ENCODE measurements around the gene DRC7. TPM values are rescaled to one million over a fixed set of nuclear protein-coding genes. Genes with fewer than 3 reads are reported as not detected.

The DRC7 gene
- total RNA-seq, 1 donor from 2014 or later, result not detected

- H3K4me1 Mint-ChIP-seq, result no peaks in the 10 kb centered on the region
- no peaks in the 10 kb centered on the region for H3K36me3 Mint-ChIP-seq (ENCODE audit: low read depth)
- no peak overlapping the region for H3K27ac Mint-ChIP-seq
- DNase-seq, result no peak
- H3K4me3 Mint-ChIP-seq, result no peak overlapping the region
- intact Hi-C loops (cut with micrococcal nuclease), result no loop called here
- no peaks in the 10 kb centered on the region for H3K9me3 Mint-ChIP-seq
- peaks cover 32% of the 10 kb centered on the region for H3K27me3 Mint-ChIP-seq
These were observed 19.4 kb downstream of the DRC7 start for GRCh38 chr16:57714047-57714446.

- H3K9me3 Mint-ChIP-seq, result no peaks in the 10 kb centered on the region
- H3K27me3 Mint-ChIP-seq, result peaks cover 6% of the 10 kb centered on the region
- no peak overlapping the region for H3K27ac Mint-ChIP-seq
- no peaks in the 10 kb centered on the region for H3K36me3 Mint-ChIP-seq (ENCODE audit: low read depth)
- intact Hi-C loops (cut with micrococcal nuclease), result loop anchor here (1.0 to 2.0 kb wide), 2 partner anchors 71 to 144 kb away; no protein-coding TSS in a partner anchor
- no peaks in the 10 kb centered on the region for H3K4me1 Mint-ChIP-seq
- DNase-seq, result peak; percentile 86
- H3K4me3 Mint-ChIP-seq, result no peak overlapping the region
These were observed 25.6 kb downstream of the DRC7 start for GRCh38 chr16:57720142-57720575.

- Mint-ChIP-seq H3K36me3 (ENCODE audit: low read depth) (no peaks in the 10 kb centered on the region), H3K4me1 (no peaks in the 10 kb centered on the region), H3K27ac (no peak overlapping the region), H3K4me3 (no peak overlapping the region), H3K27me3 (no peaks in the 10 kb centered on the region), H3K9me3 (no peaks in the 10 kb centered on the region)
- DNase-seq, result no peak
- intact Hi-C loops (cut with micrococcal nuclease), result loop anchor here (2.0 kb wide), 1 partner anchor 73 kb away; no protein-coding TSS in a partner anchor
These were observed 27.0 kb downstream of the DRC7 start for GRCh38 chr16:57721356-57722209.

GRCh38 chr16:57722210-57722499 lies 27.5 kb downstream of the DRC7 start:
- Mint-ChIP-seq H3K27ac (no peak overlapping the region), H3K4me3 (no peak overlapping the region), H3K27me3 (no peaks in the 10 kb centered on the region), H3K36me3 (ENCODE audit: low read depth) (no peaks in the 10 kb centered on the region), H3K4me1 (no peaks in the 10 kb centered on the region), H3K9me3 (no peaks in the 10 kb centered on the region)
- intact Hi-C loops (cut with micrococcal nuclease), result no loop called here
- DNase-seq, result no peak

- Mint-ChIP-seq H3K4me3 (no peak overlapping the region), H3K27me3 (no peaks in the 10 kb centered on the region), H3K27ac (no peak overlapping the region), H3K4me1 (no peaks in the 10 kb centered on the region), H3K9me3 (no peaks in the 10 kb centered on the region), H3K36me3 (ENCODE audit: low read depth) (no peaks in the 10 kb centered on the region)
- intact Hi-C loops (cut with micrococcal nuclease), result no loop called here
- DNase-seq, result no peak
These were observed 28.0 kb downstream of the DRC7 start for GRCh38 chr16:57722651-57723050.

- no peaks in the 10 kb centered on the region for H3K36me3 Mint-ChIP-seq (ENCODE audit: low read depth)
- intact Hi-C loops (cut with micrococcal nuclease), result no loop called here
- H3K27ac Mint-ChIP-seq, result no peak overlapping the region
- no peaks in the 10 kb centered on the region for H3K9me3 Mint-ChIP-seq
- no peak overlapping the region for H3K4me3 Mint-ChIP-seq
- DNase-seq, result no peak
- no peaks in the 10 kb centered on the region for H3K27me3 Mint-ChIP-seq
- no peaks in the 10 kb centered on the region for H3K4me1 Mint-ChIP-seq
These were observed 28.6 kb downstream of the DRC7 start for GRCh38 chr16:57723170-57723569.

GRCh38 chr16:57724531-57724930 lies 29.9 kb downstream of the DRC7 start:
- H3K27me3 Mint-ChIP-seq, result no peaks in the 10 kb centered on the region
- H3K9me3 Mint-ChIP-seq, result peaks cover 4% of the 10 kb centered on the region
- H3K4me1 Mint-ChIP-seq, result no peaks in the 10 kb centered on the region
- H3K36me3 Mint-ChIP-seq (ENCODE audit: low read depth), result no peaks in the 10 kb centered on the region
- intact Hi-C loops (cut with micrococcal nuclease), result no loop called here
- no peak for DNase-seq
- no peak overlapping the region for H3K27ac Mint-ChIP-seq
- H3K4me3 Mint-ChIP-seq, result no peak overlapping the region

GRCh38 chr16:57725151-57725550 lies 30.5 kb downstream of the DRC7 start:
- Mint-ChIP-seq H3K4me3 (no peak overlapping the region), H3K9me3 (peaks cover 6% of the 10 kb centered on the region), H3K36me3 (ENCODE audit: low read depth) (no peaks in the 10 kb centered on the region), H3K27ac (no peak overlapping the region), H3K4me1 (no peaks in the 10 kb centered on the region), H3K27me3 (no peaks in the 10 kb centered on the region)
- intact Hi-C loops (cut with micrococcal nuclease), result no loop called here
- DNase-seq, result no peak

- Mint-ChIP-seq H3K27me3 (no peaks in the 10 kb centered on the region), H3K9me3 (peaks cover 8% of the 10 kb centered on the region), H3K36me3 (ENCODE audit: low read depth) (no peaks in the 10 kb centered on the region), H3K4me3 (no peak overlapping the region), H3K27ac (no peak overlapping the region), H3K4me1 (no peaks in the 10 kb centered on the region)
- intact Hi-C loops (cut with micrococcal nuclease), result no loop called here
- DNase-seq, result no peak
These were observed 30.9 kb downstream of the DRC7 start for GRCh38 chr16:57725554-57725953.

GRCh38 chr16:57725976-57726375 lies 31.4 kb downstream of the DRC7 start:
- H3K27me3 Mint-ChIP-seq, result no peaks in the 10 kb centered on the region
- H3K4me3 Mint-ChIP-seq, result no peak overlapping the region
- no peak for DNase-seq
- no peaks in the 10 kb centered on the region for H3K36me3 Mint-ChIP-seq (ENCODE audit: low read depth)
- H3K4me1 Mint-ChIP-seq, result no peaks in the 10 kb centered on the region
- H3K27ac Mint-ChIP-seq, result no peak overlapping the region
- H3K9me3 Mint-ChIP-seq, result peaks cover 8% of the 10 kb centered on the region
- intact Hi-C loops (cut with micrococcal nuclease), result no loop called here

- intact Hi-C loops (cut with micrococcal nuclease), result no loop called here
- no peak for DNase-seq
- H3K27ac Mint-ChIP-seq, result no peak overlapping the region
- H3K4me3 Mint-ChIP-seq, result no peak overlapping the region
- H3K27me3 Mint-ChIP-seq, result no peaks in the 10 kb centered on the region
- H3K4me1 Mint-ChIP-seq, result no peaks in the 10 kb centered on the region
- H3K36me3 Mint-ChIP-seq (ENCODE audit: low read depth), result no peaks in the 10 kb centered on the region
- peaks cover 8% of the 10 kb centered on the region for H3K9me3 Mint-ChIP-seq
These were observed 31.9 kb downstream of the DRC7 start for GRCh38 chr16:57726433-57726947.

GRCh38 chr16:57727610-57728009 lies 33.0 kb downstream of the DRC7 start:
- no peak for DNase-seq
- no peaks in the 10 kb centered on the region for H3K27me3 Mint-ChIP-seq
- H3K9me3 Mint-ChIP-seq, result peaks cover 10% of the 10 kb centered on the region
- no peak overlapping the region for H3K4me3 Mint-ChIP-seq
- intact Hi-C loops (cut with micrococcal nuclease), result no loop called here
- no peak overlapping the region for H3K27ac Mint-ChIP-seq
- H3K4me1 Mint-ChIP-seq, result no peaks in the 10 kb centered on the region
- peaks cover under 1% of the 10 kb centered on the region for H3K36me3 Mint-ChIP-seq (ENCODE audit: low read depth)

GRCh38 chr16:57728336-57729181 lies 34.0 kb downstream of the DRC7 start:
- no peak for DNase-seq
- H3K36me3 Mint-ChIP-seq (ENCODE audit: low read depth), result peaks cover 8% of the 10 kb centered on the region
- H3K27me3 Mint-ChIP-seq, result no peaks in the 10 kb centered on the region
- no peak overlapping the region for H3K27ac Mint-ChIP-seq
- H3K9me3 Mint-ChIP-seq, result peaks cover 19% of the 10 kb centered on the region
- peaks cover 3% of the 10 kb centered on the region for H3K4me1 Mint-ChIP-seq
- H3K4me3 Mint-ChIP-seq, result no peak overlapping the region
- intact Hi-C loops (cut with micrococcal nuclease), result no loop called here

GRCh38 chr16:57729182-57729484 lies 34.5 kb downstream of the DRC7 start:
- H3K36me3 Mint-ChIP-seq (ENCODE audit: low read depth), result peaks cover 11% of the 10 kb centered on the region
- peak overlapping the region; percentile 72 for H3K27ac Mint-ChIP-seq
- no peaks in the 10 kb centered on the region for H3K27me3 Mint-ChIP-seq
- H3K4me1 Mint-ChIP-seq, result peaks cover 3% of the 10 kb centered on the region
- peaks cover 19% of the 10 kb centered on the region for H3K9me3 Mint-ChIP-seq
- intact Hi-C loops (cut with micrococcal nuclease), result no loop called here
- H3K4me3 Mint-ChIP-seq, result no peak overlapping the region
- DNase-seq, result no peak

All from activated CD4-positive, alpha-beta T cell treated with anti-CD3 and anti-CD28 coated beads, Interleukin-2, amount 10 ng/mL, durations not matched to agents 24 days and 14 days (primary cell).